GM12878 (cell line): Measurements from ENCODE around the gene CFAP47. TPM values are rescaled to one million over a fixed set of nuclear protein-coding genes. Genes with fewer than 3 reads are reported as not detected.

ENCODE experiments used
- ATAC-seq: fragments of 200-7000 bp; cut with Tn5 transposase; 3 replicates; pipeline ENCODE4 v1.9.1; 2020; ENCODE audit warnings: mild to moderate bottlenecking, moderate library complexity
- BruUV-seq: library from RNA; stranded (reverse); fragments of 400-500 nt; replicated peaks from 2 replicates; lab custom pipeline; 2021; lab: Mats Ljungman, UMichigan
- CTCF ChIA-PET: fragments of 300-600 bp; sonication (Branson Sonifier 250); formaldehyde crosslinking; extraction: SDS; loops from one replicate; lab custom pipeline; 2021; ENCODE audit warnings: inconsistent platforms; lab: Yijun Ruan, JAX
- POLR2A ChIA-PET: fragments of 350-600 bp; formaldehyde crosslinking; extraction: SDS; loops from one replicate; lab custom pipeline; 2021; ENCODE audit warnings: inconsistent platforms; lab: Charles Lee
- RAD21 ChIA-PET: fragments of 300-600 bp; sonication (Branson Sonifier 250); formaldehyde crosslinking; loops from one replicate; lab custom pipeline; 2023; ENCODE audit warnings: antibody characterized with exemption; ENCODE audit not compliant: unreplicated experiment; lab: Charles Lee
- SMC1A ChIA-PET: fragments of 300-600 bp; sonication (Branson Sonifier 250); formaldehyde crosslinking; loops from one replicate; lab custom pipeline; 2023; ENCODE audit not compliant: unreplicated experiment, uncharacterized antibody; lab: Charles Lee
- DNase-seq: peaks from one replicate; pipeline ENCODE4 v3.0.0-alpha.2; 2011; ENCODE audit warnings: low read depth, low spot score
- FAIRE-seq: peaks from 3 replicates; lab custom pipeline; 2011; peaks lifted over from hg19 to GRCh38; lab: Jason Lieb, UNC
- H2AFZ ChIP-seq: 2 replicates; pipeline ENCODE4 v1.6.0; 2011; ENCODE audit warnings: low read depth, low read length, control low read depth; ENCODE audit not compliant: control insufficient read depth
- H3K27ac ChIP-seq: 2 replicates; pipeline ENCODE4 v1.5.1; 2011; ENCODE audit warnings: control low read depth; ENCODE audit not compliant: control insufficient read depth, insufficient read depth
- H3K27me3 ChIP-seq, 2 experiments: replicated peaks in 1 of 2; 2 replicates each; pipeline versions ENCODE4 v1.6.0 to v1.6.1; 2011; ENCODE audit warnings: low read length in 1 of 2; ENCODE audit not compliant: control insufficient read depth in 2 of 2, insufficient read depth in 2 of 2
- H3K36me3 ChIP-seq, 2 experiments: 2 replicates each; pipeline ENCODE4 v1.5.1; 2011; ENCODE audit warnings: low read length in 1 of 2; ENCODE audit not compliant: control insufficient read depth in 2 of 2, insufficient read depth in 2 of 2
- H3K4me1 ChIP-seq: 2 replicates; pipeline ENCODE4 v1.6.1; 2011; ENCODE audit warnings: mild to moderate bottlenecking, low read length, moderate library complexity, mixed read lengths; ENCODE audit not compliant: control insufficient read depth, insufficient read depth
- H3K4me2 ChIP-seq: 2 replicates; pipeline ENCODE4 v1.6.0; 2011; ENCODE audit warnings: control low read depth; ENCODE audit not compliant: control insufficient read depth, insufficient read depth
- H3K4me3 ChIP-seq: fragments of 200-600 bp; sonication (generic); 2 replicates; pipeline ENCODE4 v1.5.1; 2016
- H3K79me2 ChIP-seq: 2 replicates; pipeline ENCODE4 v1.6.0; 2011; ENCODE audit warnings: low read length; ENCODE audit not compliant: control insufficient read depth, insufficient read depth
- H3K9ac ChIP-seq: 2 replicates; pipeline ENCODE4 v1.8.0; 2011; ENCODE audit warnings: low read length, control low read depth, mixed read lengths; ENCODE audit not compliant: control insufficient read depth, insufficient read depth
- H3K9me3 ChIP-seq: replicated peaks from 3 replicates; pipeline ENCODE4 v1.5.1; 2011; ENCODE audit warnings: mild to moderate bottlenecking, low read length; ENCODE audit not compliant: control insufficient read depth, insufficient read depth
- H4K20me1 ChIP-seq: 2 replicates; pipeline ENCODE4 v1.6.0; 2011; ENCODE audit not compliant: control insufficient read depth, insufficient read depth
- KDM1A ChIP-seq: fragments of 200-600 bp; sonication (generic); IDR thresholded peaks from 2 replicates; pipeline ENCODE4 v1.6.1; 2016; ENCODE audit warnings: borderline replicate concordance
- NFIC ChIP-seq: IDR thresholded peaks from 2 replicates; pipeline ENCODE4 v1.6.1; 2012; ENCODE audit warnings: low read depth, mild to moderate bottlenecking, inconsistent platforms, low read length, moderate library complexity
- NFXL1 ChIP-seq: fragments of 450-650 bp; IDR thresholded peaks from 2 replicates; pipeline ENCODE4 v1.6.1; 2017; ENCODE audit warnings: antibody characterized with exemption, mild to moderate bottlenecking, borderline replicate concordance
- SRF ChIP-seq, 2 experiments: IDR thresholded peaks; 2 replicates each; pipeline ENCODE4 v1.6.1; 2011; ENCODE audit warnings: low read depth in 2 of 2, low read length in 2 of 2, mild to moderate bottlenecking in 1 of 2, moderate library complexity in 1 of 2
- WGBS: methylation state at CpG from one replicate; pipeline ENCODE4 v1.1.6; 2016; ENCODE audit warnings: low lambda C conversion rate; ENCODE audit not compliant: insufficient replicate concordance, insufficient coverage; ENCODE audit errors: missing lambda C conversion rate; 5-methylcytosine and 5-hydroxymethylcytosine counted together
- in situ Hi-C: fragments of 300-500 bp; cut with MboI; formaldehyde crosslinking; loops from 9 replicates; pipeline ENCODE4 v1.14.3; 2018; ENCODE audit warnings: mixed read lengths
- intact Hi-C: fragments of 100-400 bp; cut with micrococcal nuclease; formaldehyde crosslinking; loops from one replicate; pipeline ENCODE4 v1.14.2; 2022; ENCODE audit not compliant: unreplicated experiment
- polyA plus RNA-seq, 11 experiments: library from polyadenylated mRNA; depleted of rRNA in 4 of 11; unstranded in 6 of 11; stranded (reverse) in 5 of 11; fragments of >200 nt; fragmentation: Nextera tagmentation in 4 of 11; fragmentation: Illumina TruSeq in 1 of 11; extraction: Ambion mirVana in 4 of 11; extraction: Trizol in 1 of 11; gene quantifications; 1 replicate in 1 of 11; 2 replicates in 10 of 11; pipeline versions ENCODE4 v1.2.1 to v1.2.3, GENCODE V29; 2011 to 2016; ENCODE audit warnings: inconsistent platforms in 2 of 11, missing spikeins in 2 of 11, low read depth in 1 of 11
- total RNA-seq, 4 experiments: library from RNA; depleted of rRNA in 3 of 4; stranded (reverse); fragments of >200 nt in 3 of 4; fragmentation: Illumina TruSeq in 1 of 4; extraction: Trizol in 1 of 4; gene quantifications; 2 replicates each; pipeline versions ENCODE4 v1.2.1 to v1.2.3, GENCODE V29; 2013 to 2021
- TF ChIP-seq, protein P1 (sequence below): fragments of 450-650 bp; IDR thresholded peaks from 2 replicates; pipeline ENCODE4 v1.6.1; 2016; ENCODE audit warnings: mild to moderate bottlenecking, moderate library complexity, borderline replicate concordance

The CFAP47 gene
- total and polyA plus RNA-seq, 10 of the 15 experiments (the other 5 are each of a cell fraction or from before 2014, with no cell fraction given) = 0.02 to 0.88 (median 0.06) TPM; not detected in 3

DNA sequence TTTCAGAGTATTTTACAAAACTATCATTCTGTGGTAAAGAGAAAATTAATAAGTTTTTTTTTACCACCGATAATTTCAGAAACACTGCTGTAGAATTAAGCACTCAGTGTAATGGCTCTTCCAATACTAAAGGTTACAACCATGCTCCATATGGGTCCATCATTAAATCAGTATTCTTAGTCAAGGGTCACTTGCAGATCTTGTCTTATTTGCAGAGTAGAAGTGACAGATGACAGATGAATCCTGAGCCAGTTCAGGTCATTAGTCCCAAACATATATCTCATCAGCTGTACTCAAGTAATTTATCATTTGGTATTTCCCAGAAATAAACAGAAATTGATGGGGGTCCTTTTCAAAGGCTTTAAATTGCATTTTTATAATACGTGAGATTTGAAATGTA is 182.9 kb downstream of the CFAP47 start:
- Histone ChIP-seq H3K4me1 (no peaks in the 10 kb centered on the region), H4K20me1 (no peaks in the 10 kb centered on the region), H3K79me2 (no peaks in the 10 kb centered on the region), H3K36me3 (no peaks in the 10 kb centered on the region), H3K9me3 (no peaks in the 10 kb centered on the region), H2AFZ (no peak overlapping the region), H3K27me3 (no peaks in the 10 kb centered on the region), H3K4me2 (no peak overlapping the region), H3K4me3 (no peak overlapping the region), H3K9ac (no peak overlapping the region), H3K27ac (no peak overlapping the region)
- no peak for ATAC-seq
- ChIA-PET POLR2A (no interaction called here), RAD21 (no interaction called here), SMC1A (no interaction called here), CTCF (no interaction called here)
- 41% methylated on average over 2 of the region's 2 CpGs for WGBS
- intact Hi-C loops (no loop called here), in situ Hi-C loops (no loop called here)
- no peak for FAIRE-seq
- TF ChIP-seq NFIC = no peak
- no peak for TF ChIP-seq NFXL1
- no peak for TF ChIP-seq KDM1A
- TF ChIP-seq SRF (IDR thresholded peaks at IDR 0.05; ENCODE audit: low read depth in 2 of 2, low read length in 2 of 2) = no peak
- TF ChIP-seq, protein P1, sequence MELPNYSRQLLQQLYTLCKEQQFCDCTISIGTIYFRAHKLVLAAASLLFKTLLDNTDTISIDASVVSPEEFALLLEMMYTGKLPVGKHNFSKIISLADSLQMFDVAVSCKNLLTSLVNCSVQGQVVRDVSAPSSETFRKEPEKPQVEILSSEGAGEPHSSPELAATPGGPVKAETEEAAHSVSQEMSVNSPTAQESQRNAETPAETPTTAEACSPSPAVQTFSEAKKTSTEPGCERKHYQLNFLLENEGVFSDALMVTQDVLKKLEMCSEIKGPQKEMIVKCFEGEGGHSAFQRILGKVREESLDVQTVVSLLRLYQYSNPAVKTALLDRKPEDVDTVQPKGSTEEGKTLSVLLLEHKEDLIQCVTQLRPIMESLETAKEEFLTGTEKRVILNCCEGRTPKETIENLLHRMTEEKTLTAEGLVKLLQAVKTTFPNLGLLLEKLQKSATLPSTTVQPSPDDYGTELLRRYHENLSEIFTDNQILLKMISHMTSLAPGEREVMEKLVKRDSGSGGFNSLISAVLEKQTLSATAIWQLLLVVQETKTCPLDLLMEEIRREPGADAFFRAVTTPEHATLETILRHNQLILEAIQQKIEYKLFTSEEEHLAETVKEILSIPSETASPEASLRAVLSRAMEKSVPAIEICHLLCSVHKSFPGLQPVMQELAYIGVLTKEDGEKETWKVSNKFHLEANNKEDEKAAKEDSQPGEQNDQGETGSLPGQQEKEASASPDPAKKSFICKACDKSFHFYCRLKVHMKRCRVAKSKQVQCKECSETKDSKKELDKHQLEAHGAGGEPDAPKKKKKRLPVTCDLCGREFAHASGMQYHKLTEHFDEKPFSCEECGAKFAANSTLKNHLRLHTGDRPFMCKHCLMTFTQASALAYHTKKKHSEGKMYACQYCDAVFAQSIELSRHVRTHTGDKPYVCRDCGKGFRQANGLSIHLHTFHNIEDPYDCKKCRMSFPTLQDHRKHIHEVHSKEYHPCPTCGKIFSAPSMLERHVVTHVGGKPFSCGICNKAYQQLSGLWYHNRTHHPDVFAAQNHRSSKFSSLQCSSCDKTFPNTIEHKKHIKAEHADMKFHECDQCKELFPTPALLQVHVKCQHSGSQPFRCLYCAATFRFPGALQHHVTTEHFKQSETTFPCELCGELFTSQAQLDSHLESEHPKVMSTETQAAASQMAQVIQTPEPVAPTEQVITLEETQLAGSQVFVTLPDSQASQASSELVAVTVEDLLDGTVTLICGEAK = no peak
- no peak for DNase-seq
- no TSS peak for BruUV-seq
